ENCODE data around the gene GNAO1.

The GNAO1 gene

GRCh38 chr16:56270828-56271227 is 79.5 kb downstream of the GNAO1 start:
- Mint-ChIP-seq H3K27ac (no peak overlapping the region), H3K27me3 (peaks cover 15% of the 10 kb centered on the region), H3K9me3 (peaks cover 2% of the 10 kb centered on the region), H3K36me3 (no peaks in the 10 kb centered on the region), H3K4me1 (no peaks in the 10 kb centered on the region), H3K4me3 (no peak overlapping the region)
- ATAC-seq (ENCODE audit: low read depth) (no peak), DNase-seq (ENCODE audit: low spot score in 2 of 2) (no peak)

GRCh38 chr16:56272583-56272894 is 81.2 kb downstream of the GNAO1 start:
- ATAC-seq (ENCODE audit: low read depth) (no peak), DNase-seq (ENCODE audit: low spot score in 2 of 2) (no peak)
- H3K9me3 Mint-ChIP-seq: peaks cover 2% of the 10 kb centered on the region
- H3K27me3 Mint-ChIP-seq: peaks cover 15% of the 10 kb centered on the region
- H3K36me3 Mint-ChIP-seq: no peaks in the 10 kb centered on the region
- H3K27ac Mint-ChIP-seq: no peak overlapping the region
- H3K4me3 Mint-ChIP-seq: no peak overlapping the region
- H3K4me1 Mint-ChIP-seq: no peaks in the 10 kb centered on the region

- H3K4me1 Mint-ChIP-seq: no peaks in the 10 kb centered on the region
- peaks cover 2% of the 10 kb centered on the region for H3K9me3 Mint-ChIP-seq
- no peak for DNase-seq (ENCODE audit: low spot score in 2 of 2)
- ATAC-seq (ENCODE audit: low read depth): no peak
- no peak overlapping the region for H3K4me3 Mint-ChIP-seq
- H3K27ac Mint-ChIP-seq: no peak overlapping the region
- H3K36me3 Mint-ChIP-seq: no peaks in the 10 kb centered on the region
- H3K27me3 Mint-ChIP-seq: peaks cover 16% of the 10 kb centered on the region
Observed at GRCh38 chr16:56273615-56274014, 82.3 kb downstream of the GNAO1 start.

GRCh38 chr16:56274369-56274768 is 83.1 kb downstream of the GNAO1 start:
- Mint-ChIP-seq H3K4me3 (no peak overlapping the region), H3K27me3 (peaks cover 12% of the 10 kb centered on the region), H3K9me3 (peaks cover 2% of the 10 kb centered on the region), H3K36me3 (no peaks in the 10 kb centered on the region), H3K27ac (no peak overlapping the region), H3K4me1 (peaks cover 2% of the 10 kb centered on the region)
- DNase-seq (ENCODE audit: low spot score in 2 of 2) (no peak), ATAC-seq (ENCODE audit: low read depth) (no peak)

GRCh38 chr16:56275076-56275475 is 83.8 kb downstream of the GNAO1 start:
- Mint-ChIP-seq H3K27me3 (peaks cover 12% of the 10 kb centered on the region), H3K27ac (no peak overlapping the region), H3K9me3 (peaks cover 2% of the 10 kb centered on the region), H3K4me3 (no peak overlapping the region), H3K4me1 (peaks cover 3% of the 10 kb centered on the region), H3K36me3 (no peaks in the 10 kb centered on the region)
- DNase-seq (ENCODE audit: low spot score in 2 of 2) (no peak), ATAC-seq (ENCODE audit: low read depth) (no peak)

- Mint-ChIP-seq H3K4me3 (no peak overlapping the region), H3K27ac (no peak overlapping the region), H3K9me3 (peaks cover 2% of the 10 kb centered on the region), H3K27me3 (peaks cover 11% of the 10 kb centered on the region), H3K4me1 (peaks cover 3% of the 10 kb centered on the region), H3K36me3 (no peaks in the 10 kb centered on the region)
- ATAC-seq (ENCODE audit: low read depth) (no peak), DNase-seq (ENCODE audit: low spot score in 2 of 2) (no peak)
Observed at GRCh38 chr16:56275801-56276200, 84.5 kb downstream of the GNAO1 start.

- H3K4me1 Mint-ChIP-seq: peaks cover 11% of the 10 kb centered on the region
- no peak for ATAC-seq (ENCODE audit: low read depth)
- H3K27me3 Mint-ChIP-seq: peaks cover 10% of the 10 kb centered on the region
- no peak overlapping the region for H3K27ac Mint-ChIP-seq
- H3K9me3 Mint-ChIP-seq: peaks cover 2% of the 10 kb centered on the region
- H3K4me3 Mint-ChIP-seq: no peak overlapping the region
- no peak for DNase-seq (ENCODE audit: low spot score in 2 of 2)
- H3K36me3 Mint-ChIP-seq: no peaks in the 10 kb centered on the region
Observed at GRCh38 chr16:56277075-56277474, 85.8 kb downstream of the GNAO1 start.

- DNase-seq (ENCODE audit: low spot score in 2 of 2) (no peak), ATAC-seq (ENCODE audit: low read depth) (no peak)
- H3K4me3 Mint-ChIP-seq: no peak overlapping the region
- peaks cover 23% of the 10 kb centered on the region for H3K4me1 Mint-ChIP-seq
- H3K9me3 Mint-ChIP-seq: no peaks in the 10 kb centered on the region
- no peak overlapping the region for H3K27ac Mint-ChIP-seq
- H3K27me3 Mint-ChIP-seq: peaks cover 6% of the 10 kb centered on the region
- H3K36me3 Mint-ChIP-seq: no peaks in the 10 kb centered on the region
Observed at GRCh38 chr16:56278196-56278855, 87.0 kb downstream of the GNAO1 start.

GRCh38 chr16:56279132-56279531 is 87.8 kb downstream of the GNAO1 start:
- DNase-seq (ENCODE audit: low spot score in 2 of 2) (no peak), ATAC-seq (ENCODE audit: low read depth) (no peak)
- H3K9me3 Mint-ChIP-seq: no peaks in the 10 kb centered on the region
- H3K4me3 Mint-ChIP-seq: no peak overlapping the region
- peaks cover 6% of the 10 kb centered on the region for H3K27me3 Mint-ChIP-seq
- no peak overlapping the region for H3K27ac Mint-ChIP-seq
- H3K4me1 Mint-ChIP-seq: peaks cover 25% of the 10 kb centered on the region
- no peaks in the 10 kb centered on the region for H3K36me3 Mint-ChIP-seq

GRCh38 chr16:56279914-56280313 is 88.6 kb downstream of the GNAO1 start:
- H3K27ac Mint-ChIP-seq: no peak overlapping the region
- no peaks in the 10 kb centered on the region for H3K9me3 Mint-ChIP-seq
- peaks cover 25% of the 10 kb centered on the region for H3K4me1 Mint-ChIP-seq
- peaks cover 4% of the 10 kb centered on the region for H3K27me3 Mint-ChIP-seq
- H3K36me3 Mint-ChIP-seq: no peaks in the 10 kb centered on the region
- DNase-seq (ENCODE audit: low spot score in 2 of 2): no peak
- no peak for ATAC-seq (ENCODE audit: low read depth)
- no peak overlapping the region for H3K4me3 Mint-ChIP-seq

GRCh38 chr16:56281249-56281805 is 90.0 kb downstream of the GNAO1 start:
- Mint-ChIP-seq H3K4me1 (peaks cover 25% of the 10 kb centered on the region), H3K27ac (peak overlapping the region; percentile 4), H3K4me3 (no peak overlapping the region), H3K36me3 (no peaks in the 10 kb centered on the region), H3K27me3 (peaks cover 4% of the 10 kb centered on the region), H3K9me3 (no peaks in the 10 kb centered on the region)
- ATAC-seq (ENCODE audit: low read depth): no peak
- no peak for DNase-seq (ENCODE audit: low spot score in 2 of 2)

- H3K9me3 Mint-ChIP-seq: no peaks in the 10 kb centered on the region
- DNase-seq (ENCODE audit: low spot score in 2 of 2) (peak; percentile 13 to 27), ATAC-seq (ENCODE audit: low read depth) (peak; percentile 95)
- H3K27ac Mint-ChIP-seq: peak overlapping the region; percentile 51
- peaks cover 27% of the 10 kb centered on the region for H3K4me1 Mint-ChIP-seq
- H3K36me3 Mint-ChIP-seq: no peaks in the 10 kb centered on the region
- peaks cover 4% of the 10 kb centered on the region for H3K27me3 Mint-ChIP-seq
- H3K4me3 Mint-ChIP-seq: no peak overlapping the region
Observed at GRCh38 chr16:56282451-56282850, 91.2 kb downstream of the GNAO1 start.

- Mint-ChIP-seq H3K27me3 (no peaks in the 10 kb centered on the region), H3K4me3 (no peak overlapping the region), H3K4me1 (peaks cover 24% of the 10 kb centered on the region), H3K36me3 (no peaks in the 10 kb centered on the region), H3K9me3 (no peaks in the 10 kb centered on the region), H3K27ac (no peak overlapping the region)
- ATAC-seq (ENCODE audit: low read depth): no peak
- no peak for DNase-seq (ENCODE audit: low spot score in 2 of 2)
Observed at GRCh38 chr16:56284521-56284920, 93.2 kb downstream of the GNAO1 start.

- no peaks in the 10 kb centered on the region for H3K27me3 Mint-ChIP-seq
- no peak overlapping the region for H3K4me3 Mint-ChIP-seq
- DNase-seq (ENCODE audit: low spot score in 2 of 2) (no peak), ATAC-seq (ENCODE audit: low read depth) (no peak)
- no peaks in the 10 kb centered on the region for H3K36me3 Mint-ChIP-seq
- H3K9me3 Mint-ChIP-seq: no peaks in the 10 kb centered on the region
- H3K27ac Mint-ChIP-seq: no peak overlapping the region
- H3K4me1 Mint-ChIP-seq: peaks cover 18% of the 10 kb centered on the region
Observed at GRCh38 chr16:56286809-56287208, 95.5 kb downstream of the GNAO1 start.

- peaks cover 8% of the 10 kb centered on the region for H3K4me1 Mint-ChIP-seq
- ATAC-seq (ENCODE audit: low read depth) (no peak), DNase-seq (ENCODE audit: low spot score in 2 of 2) (no peak)
- H3K27ac Mint-ChIP-seq: no peak overlapping the region
- no peaks in the 10 kb centered on the region for H3K9me3 Mint-ChIP-seq
- H3K36me3 Mint-ChIP-seq: no peaks in the 10 kb centered on the region
- no peaks in the 10 kb centered on the region for H3K27me3 Mint-ChIP-seq
- no peak overlapping the region for H3K4me3 Mint-ChIP-seq
Observed at GRCh38 chr16:56288019-56288418, 96.7 kb downstream of the GNAO1 start.
